AG09309 (cell line): ENCODE data around the gene ARL15.
"Not testable (repeated sequence)": the region's sequence is repeated elsewhere in the genome, so short reads cannot be mapped to it uniquely, and the experiment has no call there.

Experiments
- DNase-seq: peaks from one replicate; pipeline ENCODE4 v3.0.0-alpha.2; 2010; ENCODE audit warnings: low read depth
- H3K4me3 ChIP-seq: 2 replicates; pipeline ENCODE4 v1.5.1; 2011; ENCODE audit warnings: mild to moderate bottlenecking, low read depth, low read length, moderate library complexity; ENCODE audit not compliant: control insufficient read depth
- TF ChIP-seq, protein P1 (sequence below): IDR thresholded peaks from 2 replicates; pipeline ENCODE4 v1.5.1; 2011; ENCODE audit warnings: mild to moderate bottlenecking, low read depth, low read length, inconsistent platforms; ENCODE audit not compliant: insufficient read depth, control insufficient read depth; ENCODE audit errors: missing control alignments

Gene ARL15

DNA sequence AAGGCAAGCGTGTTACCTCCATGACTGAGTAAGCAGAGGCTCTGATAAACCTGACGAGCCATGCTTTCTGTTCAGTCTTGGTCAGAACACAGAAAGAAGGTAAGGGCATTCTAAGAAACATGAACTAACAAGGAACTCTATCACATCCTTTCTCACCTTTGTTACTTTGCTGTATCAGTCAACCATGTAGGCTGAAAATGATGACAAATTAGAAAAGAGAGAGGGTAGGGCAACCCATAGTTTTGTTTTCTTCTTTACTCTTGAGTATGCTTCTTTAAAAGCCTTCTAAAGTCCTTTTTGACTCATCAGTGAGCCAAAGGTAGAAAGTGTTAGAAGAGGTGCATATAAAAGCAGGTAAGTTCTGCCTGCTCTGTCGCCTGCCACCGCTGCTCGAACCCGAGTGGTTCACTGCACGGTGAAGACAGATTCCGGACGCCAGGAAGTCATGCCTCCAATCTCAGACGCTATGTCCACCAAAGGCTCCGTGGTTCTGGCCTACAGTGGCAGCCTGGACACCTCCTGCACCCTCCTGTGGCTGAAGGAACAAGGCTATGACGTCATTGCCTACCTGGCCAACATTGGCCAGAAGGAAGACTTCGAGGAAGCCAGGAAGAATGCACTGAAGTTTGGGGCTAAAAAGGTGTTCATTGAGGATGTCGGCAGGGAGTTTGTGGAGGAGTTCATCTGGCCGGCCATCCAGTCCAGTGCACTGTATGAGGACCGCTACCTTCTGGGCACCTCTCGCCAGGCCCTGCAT is 451.5 kb downstream of the ARL15 start:
- TF ChIP-seq, protein P1, sequence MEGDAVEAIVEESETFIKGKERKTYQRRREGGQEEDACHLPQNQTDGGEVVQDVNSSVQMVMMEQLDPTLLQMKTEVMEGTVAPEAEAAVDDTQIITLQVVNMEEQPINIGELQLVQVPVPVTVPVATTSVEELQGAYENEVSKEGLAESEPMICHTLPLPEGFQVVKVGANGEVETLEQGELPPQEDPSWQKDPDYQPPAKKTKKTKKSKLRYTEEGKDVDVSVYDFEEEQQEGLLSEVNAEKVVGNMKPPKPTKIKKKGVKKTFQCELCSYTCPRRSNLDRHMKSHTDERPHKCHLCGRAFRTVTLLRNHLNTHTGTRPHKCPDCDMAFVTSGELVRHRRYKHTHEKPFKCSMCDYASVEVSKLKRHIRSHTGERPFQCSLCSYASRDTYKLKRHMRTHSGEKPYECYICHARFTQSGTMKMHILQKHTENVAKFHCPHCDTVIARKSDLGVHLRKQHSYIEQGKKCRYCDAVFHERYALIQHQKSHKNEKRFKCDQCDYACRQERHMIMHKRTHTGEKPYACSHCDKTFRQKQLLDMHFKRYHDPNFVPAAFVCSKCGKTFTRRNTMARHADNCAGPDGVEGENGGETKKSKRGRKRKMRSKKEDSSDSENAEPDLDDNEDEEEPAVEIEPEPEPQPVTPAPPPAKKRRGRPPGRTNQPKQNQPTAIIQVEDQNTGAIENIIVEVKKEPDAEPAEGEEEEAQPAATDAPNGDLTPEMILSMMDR, result no peak
- DNase-seq, result no peak
- H3K4me3 ChIP-seq, result no peak overlapping the region

DNA sequence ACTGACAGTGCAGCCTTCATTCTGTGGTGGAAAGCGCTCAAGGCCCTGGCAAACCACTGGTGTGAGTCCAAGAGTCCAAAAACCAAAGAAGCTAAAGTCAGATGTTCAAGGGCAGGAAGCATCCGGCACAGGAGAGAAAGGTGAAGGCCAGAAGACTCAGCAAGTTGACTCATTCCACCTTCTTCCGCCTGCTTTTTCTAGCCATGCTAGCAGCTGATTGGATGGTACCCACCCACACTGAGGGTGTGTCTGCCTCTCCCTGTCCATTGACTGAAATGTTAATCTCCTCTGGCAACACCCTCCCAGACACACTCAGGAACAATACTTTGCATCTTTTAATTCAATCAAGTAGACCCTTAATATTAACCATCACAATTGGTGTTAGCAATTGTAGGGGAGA is 453.9 kb downstream of the ARL15 start:
- TF ChIP-seq, protein P1, result no peak
- no peak for DNase-seq
- H3K4me3 ChIP-seq, result no peak overlapping the region

DNA sequence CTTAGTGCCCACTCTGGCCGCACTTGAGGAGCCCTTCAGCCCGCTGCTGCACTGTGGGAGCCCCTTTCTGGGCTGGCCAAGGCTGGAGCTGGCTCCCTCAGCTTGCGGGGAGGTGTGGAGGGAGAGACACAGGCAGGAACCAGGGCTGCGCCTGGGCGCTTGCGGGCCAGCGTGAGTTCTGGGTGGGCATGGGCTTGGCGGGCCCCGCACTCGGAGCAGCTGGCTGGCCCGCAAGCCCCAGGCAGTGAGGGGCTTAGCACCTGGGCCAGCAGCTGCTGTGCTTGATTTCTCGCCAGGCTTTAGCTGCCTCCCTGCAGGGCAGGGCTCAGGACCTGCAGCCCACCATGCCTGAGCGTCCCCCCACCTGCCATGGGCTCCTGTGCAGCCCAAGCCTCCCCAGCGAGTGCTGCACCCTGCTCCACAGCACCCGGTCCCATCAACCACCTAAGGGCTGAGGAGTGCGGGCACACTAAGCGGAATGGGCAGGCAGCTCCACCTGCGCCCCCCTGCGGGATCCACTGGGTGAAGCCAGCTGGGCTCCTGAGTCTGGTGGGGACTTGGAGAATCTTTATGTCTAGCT is 473.4 kb downstream of the ARL15 start:
- not testable (repeated sequence) for DNase-seq, H3K4me3 ChIP-seq

DNA sequence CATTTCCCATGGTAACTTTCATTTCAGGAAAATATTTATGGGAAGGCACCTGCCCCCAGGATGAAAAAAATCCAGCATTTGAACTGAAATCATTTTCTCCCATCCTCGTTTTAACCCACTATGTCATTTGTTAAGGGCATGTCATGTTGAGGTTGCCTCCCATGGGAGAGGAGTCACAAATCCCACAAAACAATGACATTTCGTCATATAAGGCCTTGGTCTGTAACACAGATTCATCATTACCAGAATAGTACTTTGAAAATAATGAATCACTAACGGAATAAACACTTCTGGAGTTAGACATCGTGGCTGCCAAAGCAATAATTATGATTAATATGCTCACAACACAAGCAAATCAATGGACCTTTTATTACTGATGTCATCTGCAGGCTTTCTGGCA is 475.9 kb downstream of the ARL15 start:
- TF ChIP-seq, protein P1, result no peak
- DNase-seq, result no peak
- no peak overlapping the region for H3K4me3 ChIP-seq
